Choroid plexus epithelial cell (primary cell): ENCODE results near the gene SLC30A7.

Source experiments
- DNase-seq: peaks from one replicate; pipeline ENCODE4 v3.0.0-alpha.2; 2010; ENCODE audit warnings: low read depth
- H3K4me3 ChIP-seq: 2 replicates; pipeline ENCODE4 v1.5.1; 2011; ENCODE audit warnings: low read depth, mild to moderate bottlenecking, control low read depth, low read length, moderate library complexity
- CTCF ChIP-seq: conservative IDR thresholded peaks from 2 replicates; pipeline ENCODE4 v1.5.1; 2011; ENCODE audit warnings: low read depth, mild to moderate bottlenecking, control low read depth, inconsistent platforms, low read length, moderate library complexity

The SLC30A7 gene

DNA sequence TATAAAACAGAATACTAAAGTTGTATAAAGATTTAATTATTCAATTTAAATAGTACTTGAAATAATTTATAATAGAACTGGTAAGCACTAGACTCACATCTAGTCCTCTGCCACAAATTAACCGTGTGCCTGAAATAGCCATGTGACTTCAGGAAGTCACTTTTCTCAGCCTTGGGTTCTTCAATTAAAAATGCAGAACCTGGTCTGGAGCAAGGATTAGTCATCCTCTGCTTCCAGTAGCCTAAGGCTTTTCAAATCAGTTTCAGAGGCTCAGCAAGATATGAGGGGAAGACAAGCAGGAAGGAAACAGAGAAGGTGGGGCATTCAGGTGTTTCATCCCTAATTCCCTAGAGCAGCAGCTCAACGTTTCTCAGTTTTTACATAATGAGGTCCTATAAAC is 106.7 kb downstream of the SLC30A7 start:
- DNase-seq, result peak; percentile 45
- TF ChIP-seq CTCF, result no peak
- no peak overlapping the region for H3K4me3 ChIP-seq

DNA sequence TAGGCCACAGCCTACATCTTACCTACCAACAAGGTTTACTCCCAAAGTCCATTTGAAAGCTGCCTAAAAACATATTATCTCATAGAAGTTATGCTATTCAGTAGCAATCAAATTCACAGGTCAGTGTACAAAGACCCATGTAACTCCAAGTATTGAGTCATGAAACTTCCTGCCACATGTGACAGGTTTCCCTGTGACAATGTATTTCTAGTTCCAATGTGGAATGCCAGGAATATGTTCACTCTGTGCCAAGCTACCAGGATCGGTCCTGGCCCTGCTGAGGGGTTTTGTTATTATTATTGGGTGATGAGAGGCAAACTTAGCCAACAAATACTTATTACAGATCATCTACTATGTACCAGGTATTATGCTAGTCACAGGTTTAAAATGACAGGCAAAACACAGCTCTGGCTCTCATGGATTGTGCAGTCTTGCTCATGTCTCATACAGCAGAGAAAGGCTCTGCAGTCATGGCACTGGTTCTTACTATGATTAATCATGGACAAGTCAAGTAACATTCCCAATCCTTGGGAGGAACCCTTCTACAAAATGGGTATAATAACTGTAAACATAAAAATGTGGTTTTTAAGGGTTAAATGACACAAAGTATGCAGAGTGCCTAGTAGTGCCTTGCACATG is 107.2 kb downstream of the SLC30A7 start:
- DNase-seq, result no peak

DNA sequence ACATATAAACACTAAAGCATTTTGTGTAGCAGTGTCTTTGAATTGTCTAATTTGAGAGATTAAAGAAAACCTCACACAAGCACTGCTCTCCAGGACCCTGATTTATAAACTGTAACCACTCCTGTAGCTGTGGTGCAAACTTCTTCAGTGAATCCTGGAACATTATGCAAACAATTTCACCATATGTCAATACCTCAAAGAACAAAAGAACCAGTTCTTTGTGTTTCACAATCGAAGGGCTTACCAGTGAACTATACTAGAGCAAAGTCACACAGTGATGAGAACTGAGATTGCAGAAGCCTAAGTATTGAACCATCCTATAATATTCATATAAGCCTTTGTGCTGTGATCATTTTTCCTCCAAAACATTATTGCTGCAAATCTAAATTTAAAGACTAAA is 108.2 kb downstream of the SLC30A7 start:
- TF ChIP-seq CTCF, result no peak
- peak; percentile 82 for DNase-seq
- H3K4me3 ChIP-seq, result no peak overlapping the region

More for the DNA sequence above, 107.2 kb downstream of the SLC30A7 start:
- TF ChIP-seq CTCF, result no peak
- no peak overlapping the region for H3K4me3 ChIP-seq

DNA sequence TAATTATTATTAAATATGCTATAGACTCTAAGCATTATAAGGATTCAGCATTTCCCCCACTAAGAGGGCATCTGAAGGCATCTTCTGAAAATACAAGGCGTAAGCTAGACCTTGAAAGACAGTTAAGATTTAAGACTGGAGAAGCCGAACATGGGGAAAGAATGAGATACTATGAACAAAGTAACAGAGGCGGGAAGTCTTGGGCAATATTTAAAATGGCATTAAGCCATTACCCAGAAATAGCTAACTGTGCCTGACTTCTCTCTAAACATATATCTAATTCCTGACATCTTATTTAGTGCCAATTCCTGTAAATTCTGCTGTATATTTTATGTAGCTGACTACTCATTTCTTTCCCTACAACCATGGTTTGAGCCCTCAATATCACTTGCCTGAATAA is 108.8 kb downstream of the SLC30A7 start:
- TF ChIP-seq CTCF, result no peak
- DNase-seq, result peak; percentile 72
- no peak overlapping the region for H3K4me3 ChIP-seq

- TF ChIP-seq CTCF, result no peak
- no peak overlapping the region for H3K4me3 ChIP-seq
- no peak for DNase-seq
Measured at GRCh38 chr1:101005183-101005582, 109.3 kb downstream of the SLC30A7 start.

DNA sequence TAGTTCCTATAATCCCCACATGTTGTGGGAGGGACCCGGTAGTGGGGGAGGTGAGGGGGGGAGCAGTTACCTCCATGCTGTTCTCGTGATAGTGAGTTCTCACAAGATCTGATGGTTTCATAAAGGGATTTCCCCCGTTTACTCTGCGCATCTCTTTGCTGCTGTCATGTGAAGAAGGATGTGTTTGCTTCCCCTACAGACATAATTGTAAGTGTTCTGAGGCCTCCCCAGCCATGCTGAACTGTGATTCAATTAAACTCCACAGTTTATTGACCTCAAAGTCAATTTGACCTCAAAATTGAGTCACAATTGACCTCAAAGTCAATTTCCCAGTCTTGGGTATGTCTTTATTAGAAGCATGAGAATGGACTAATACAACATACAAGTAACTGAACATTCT is 110.0 kb downstream of the SLC30A7 start:
- no peak overlapping the region for H3K4me3 ChIP-seq
- DNase-seq, result peak; percentile 45
- TF ChIP-seq CTCF, result no peak

- peak; percentile 50 for DNase-seq
- H3K4me3 ChIP-seq, result no peak overlapping the region
- TF ChIP-seq CTCF, result no peak
Measured at GRCh38 chr1:101006553-101006952, 110.7 kb downstream of the SLC30A7 start.
